SU-DHL-6 (cell line): ENCODE measurements around the gene C1orf116.

Experiments
- H2AFZ ChIP-seq: fragments of 200-600 bp; sonication (generic); 2 replicates; pipeline ENCODE4 v1.6.1; 2014; ENCODE audit warnings: low read depth, mild to moderate bottlenecking, moderate library complexity, mixed read lengths, antibody characterized with exemption, low read length; ENCODE audit not compliant: severe bottlenecking
- H3F3A ChIP-seq: fragments of 200-600 bp; shearing (Covaris generic); 2 replicates; pipeline ENCODE4 v1.6.0; 2016; ENCODE audit warnings: antibody characterized with exemption, mild to moderate bottlenecking; ENCODE audit not compliant: insufficient read depth
- H3K27ac ChIP-seq: fragments of 200-600 bp; sonication (generic); 2 replicates; pipeline ENCODE4 v1.5.1; 2016; ENCODE audit warnings: low read depth, mild to moderate bottlenecking, low read length, moderate library complexity, mixed read lengths
- H3K27me3 ChIP-seq: fragments of 200-600 bp; sonication (generic), shearing (Covaris generic); 2 replicates; pipeline ENCODE4 v1.6.0; 2014; ENCODE audit warnings: mild to moderate bottlenecking, low read length
- H3K36me3 ChIP-seq: fragments of 200-600 bp; sonication (generic); 2 replicates; pipeline ENCODE4 v1.6.1; 2014; ENCODE audit warnings: mild to moderate bottlenecking, low read length, mixed read lengths
- H3K4me2 ChIP-seq: fragments of 300-600, 200-600 bp; shearing (Covaris generic), sonication (generic); 2 replicates; pipeline ENCODE4 v1.6.0; 2014; ENCODE audit warnings: low read length, low read depth, mild to moderate bottlenecking; ENCODE audit not compliant: poor library complexity, severe bottlenecking
- H3K4me3 ChIP-seq: fragments of 200-600 bp; sonication (generic); 2 replicates; pipeline ENCODE4 v1.5.1; 2014; ENCODE audit warnings: antibody characterized with exemption, low read length, mild to moderate bottlenecking, mixed read lengths; ENCODE audit not compliant: insufficient read depth, poor library complexity, severe bottlenecking
- H3K79me2 ChIP-seq: fragments of 200-600 bp; sonication (generic); 2 replicates; pipeline ENCODE4 v1.6.1; 2014; ENCODE audit warnings: mild to moderate bottlenecking, low read length, moderate library complexity; ENCODE audit not compliant: insufficient read depth
- H3K9ac ChIP-seq: fragments of 200-600 bp; sonication (generic); 2 replicates; pipeline ENCODE4 v1.7.0; 2014; ENCODE audit warnings: mild to moderate bottlenecking, low read length
- H3K9me2 ChIP-seq: fragments of 200-600 bp; sonication (generic); replicated peaks from 2 replicates; pipeline ENCODE4 v1.6.1; 2014; ENCODE audit warnings: low read length; ENCODE audit not compliant: insufficient read depth
- H3K9me3 ChIP-seq: fragments of 200-600 bp; sonication (generic); 2 replicates; pipeline ENCODE4 v1.6.1; 2014; ENCODE audit warnings: low read length, mixed read lengths; ENCODE audit not compliant: insufficient read depth
- H4K20me1 ChIP-seq: fragments of 200-600 bp; sonication (generic); 2 replicates; pipeline ENCODE4 v1.6.1; 2014; ENCODE audit warnings: low read depth, mild to moderate bottlenecking, antibody characterized with exemption, low read length, moderate library complexity, mixed read lengths
- EZH2phosphoT487 ChIP-seq: fragments of 200-600 bp; sonication (generic), shearing (Covaris generic); conservative IDR thresholded peaks from 2 replicates; pipeline ENCODE4 v1.6.1; 2018; ENCODE audit warnings: mild to moderate bottlenecking, antibody characterized with exemption, low read length, moderate library complexity, mixed read lengths
- TF ChIP-seq, protein P1 (sequence below): fragments of 200-600 bp; sonication (generic); IDR thresholded peaks from one replicate; pipeline ENCODE4 v1.5.1; 2017; ENCODE audit warnings: antibody characterized with exemption, mild to moderate bottlenecking, low read length, moderate library complexity; ENCODE audit not compliant: insufficient read depth, poor library complexity, severe bottlenecking

C1orf116 gene

DNA sequence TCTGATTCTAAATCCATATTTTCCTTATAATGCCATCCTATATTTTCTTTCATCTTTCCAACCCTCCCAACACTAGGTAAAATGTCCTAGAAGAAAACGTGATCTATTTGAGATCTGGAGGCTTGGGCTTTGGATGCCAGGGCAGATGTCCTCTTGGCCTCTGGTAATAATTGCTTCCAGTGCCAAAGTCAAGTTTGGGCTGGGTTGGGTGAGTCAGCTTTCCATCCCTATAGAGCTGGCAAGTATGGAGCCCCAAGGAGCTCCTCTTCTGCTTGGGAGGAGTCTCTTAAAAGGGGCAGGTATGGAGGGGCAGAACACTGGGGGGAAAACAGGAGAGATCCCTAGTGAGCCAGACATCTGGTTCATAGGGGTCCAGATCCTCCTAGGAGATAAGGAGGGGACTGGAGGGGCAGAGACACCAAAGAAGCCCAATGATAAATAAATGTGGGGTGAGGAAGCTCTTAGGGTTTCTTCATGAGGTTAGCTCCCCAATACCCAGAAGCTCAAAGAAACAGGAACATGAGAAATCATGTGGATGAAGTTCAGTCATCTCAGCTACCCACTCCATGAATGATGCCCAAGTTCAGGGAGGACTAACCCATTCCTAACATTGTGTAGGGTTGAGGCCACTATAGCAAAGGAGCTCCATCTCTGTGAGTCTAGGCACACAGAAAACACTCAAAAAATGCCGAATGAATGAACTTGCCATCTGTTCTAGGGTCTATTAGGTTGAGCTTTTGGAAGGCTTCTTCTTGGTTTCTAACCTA, 3.5 kb downstream of the C1orf116 start:
- Histone ChIP-seq H3K27ac (no peak overlapping the region), H3K9me2 (no peaks in the 10 kb centered on the region), H3K4me3 (no peak overlapping the region), H2AFZ (no peak overlapping the region), H4K20me1 (no peaks in the 10 kb centered on the region), H3K36me3 (no peaks in the 10 kb centered on the region), H3F3A (no peaks in the 10 kb centered on the region), H3K79me2 (no peaks in the 10 kb centered on the region), H3K9me3 (no peaks in the 10 kb centered on the region), H3K4me2 (no peak overlapping the region), H3K27me3 (no peaks in the 10 kb centered on the region), H3K9ac (no peak overlapping the region)
- TF ChIP-seq, protein P1, sequence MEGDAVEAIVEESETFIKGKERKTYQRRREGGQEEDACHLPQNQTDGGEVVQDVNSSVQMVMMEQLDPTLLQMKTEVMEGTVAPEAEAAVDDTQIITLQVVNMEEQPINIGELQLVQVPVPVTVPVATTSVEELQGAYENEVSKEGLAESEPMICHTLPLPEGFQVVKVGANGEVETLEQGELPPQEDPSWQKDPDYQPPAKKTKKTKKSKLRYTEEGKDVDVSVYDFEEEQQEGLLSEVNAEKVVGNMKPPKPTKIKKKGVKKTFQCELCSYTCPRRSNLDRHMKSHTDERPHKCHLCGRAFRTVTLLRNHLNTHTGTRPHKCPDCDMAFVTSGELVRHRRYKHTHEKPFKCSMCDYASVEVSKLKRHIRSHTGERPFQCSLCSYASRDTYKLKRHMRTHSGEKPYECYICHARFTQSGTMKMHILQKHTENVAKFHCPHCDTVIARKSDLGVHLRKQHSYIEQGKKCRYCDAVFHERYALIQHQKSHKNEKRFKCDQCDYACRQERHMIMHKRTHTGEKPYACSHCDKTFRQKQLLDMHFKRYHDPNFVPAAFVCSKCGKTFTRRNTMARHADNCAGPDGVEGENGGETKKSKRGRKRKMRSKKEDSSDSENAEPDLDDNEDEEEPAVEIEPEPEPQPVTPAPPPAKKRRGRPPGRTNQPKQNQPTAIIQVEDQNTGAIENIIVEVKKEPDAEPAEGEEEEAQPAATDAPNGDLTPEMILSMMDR = no peak
- TF ChIP-seq EZH2phosphoT487 = no peak

DNA sequence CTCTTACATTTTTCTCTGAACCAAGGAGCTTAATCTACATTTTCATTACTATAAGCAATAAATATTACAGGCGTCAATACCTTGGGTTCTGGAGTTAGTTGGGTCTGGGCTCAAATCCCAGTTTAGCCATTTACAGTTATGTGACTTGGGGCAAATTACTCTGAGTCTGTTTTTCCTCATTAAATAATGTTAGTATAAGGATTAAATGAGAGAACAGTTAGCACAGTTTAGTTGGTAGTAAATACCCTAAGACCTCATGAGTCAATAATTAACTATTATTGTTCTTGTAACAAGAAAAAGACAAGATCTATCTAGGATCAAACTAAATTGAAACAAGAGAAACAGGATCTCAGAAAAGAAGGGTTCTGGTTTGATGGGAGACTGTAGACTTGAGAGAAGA, 4.6 kb downstream of the C1orf116 start:
- TF ChIP-seq EZH2phosphoT487 = no peak
- TF ChIP-seq, protein P1 = no peak
- H3K4me2 ChIP-seq = no peak overlapping the region

DNA sequence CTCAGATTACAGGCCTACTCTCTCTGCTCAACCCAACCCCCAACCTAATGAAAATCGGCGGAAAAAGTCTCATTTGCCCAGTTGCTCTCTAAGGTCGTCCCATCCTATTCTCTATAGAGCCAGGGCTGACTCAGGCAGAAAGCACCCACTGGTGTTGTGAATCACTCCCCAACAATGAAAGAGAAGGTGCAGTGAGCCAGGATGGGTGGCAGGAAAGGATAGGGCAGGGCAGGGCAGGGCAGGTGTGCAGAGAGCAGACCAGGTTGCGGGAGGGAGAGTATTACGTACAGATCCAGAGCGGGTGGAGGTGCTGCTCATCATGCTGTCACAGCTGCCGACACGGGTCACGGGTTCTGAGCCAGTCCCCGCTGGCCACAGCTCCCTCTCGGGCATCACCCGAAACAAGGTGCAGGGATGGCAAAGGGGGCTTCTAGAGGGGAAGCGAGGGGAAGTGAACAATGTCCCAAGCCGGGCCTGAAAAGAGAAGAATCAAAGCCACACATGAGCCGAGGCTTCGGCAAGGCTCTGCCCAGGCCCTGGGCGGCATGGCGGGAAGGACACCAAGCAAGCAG, 5.3 kb downstream of the C1orf116 start:
- H3K9me2 ChIP-seq = no peaks in the 10 kb centered on the region

More for the DNA sequence above, 4.6 kb downstream of the C1orf116 start:
- H3K79me2 ChIP-seq = no peaks in the 10 kb centered on the region
- no peaks in the 10 kb centered on the region for H3K36me3 ChIP-seq
- H3K4me3 ChIP-seq = no peak overlapping the region
- no peak overlapping the region for H2AFZ ChIP-seq
- no peaks in the 10 kb centered on the region for H3K27me3 ChIP-seq
- no peak overlapping the region for H3K27ac ChIP-seq
- H4K20me1 ChIP-seq = no peaks in the 10 kb centered on the region
- H3K9me2 ChIP-seq = no peaks in the 10 kb centered on the region
- no peaks in the 10 kb centered on the region for H3F3A ChIP-seq
- no peak overlapping the region for H3K9ac ChIP-seq
- H3K9me3 ChIP-seq = no peaks in the 10 kb centered on the region

More for the DNA sequence above, 5.3 kb downstream of the C1orf116 start:
- no peaks in the 10 kb centered on the region for H3K79me2 ChIP-seq
- no peaks in the 10 kb centered on the region for H4K20me1 ChIP-seq
- H3K4me2 ChIP-seq = no peak overlapping the region
- H3K27ac ChIP-seq = no peak overlapping the region
- H3F3A ChIP-seq = no peaks in the 10 kb centered on the region
- no peak overlapping the region for H3K4me3 ChIP-seq
- H2AFZ ChIP-seq = no peak overlapping the region
- H3K27me3 ChIP-seq = no peaks in the 10 kb centered on the region
- H3K9me3 ChIP-seq = no peaks in the 10 kb centered on the region
- no peak overlapping the region for H3K9ac ChIP-seq
- H3K36me3 ChIP-seq = no peaks in the 10 kb centered on the region
- TF ChIP-seq, protein P1 = no peak
- TF ChIP-seq EZH2phosphoT487 = no peak
